SH-SY5Y (cell line): ENCODE data around the gene CDH4.

Source experiments
- GATA2 ChIP-seq: IDR thresholded peaks from 2 replicates; pipeline ENCODE4 v1.6.1; 2011; ENCODE audit warnings: mild to moderate bottlenecking, low read depth, low read length
- GATA3 ChIP-seq: IDR thresholded peaks from 2 replicates; pipeline ENCODE4 v1.6.1; 2011; ENCODE audit warnings: low read depth, mild to moderate bottlenecking, low read length, moderate library complexity

DNA sequence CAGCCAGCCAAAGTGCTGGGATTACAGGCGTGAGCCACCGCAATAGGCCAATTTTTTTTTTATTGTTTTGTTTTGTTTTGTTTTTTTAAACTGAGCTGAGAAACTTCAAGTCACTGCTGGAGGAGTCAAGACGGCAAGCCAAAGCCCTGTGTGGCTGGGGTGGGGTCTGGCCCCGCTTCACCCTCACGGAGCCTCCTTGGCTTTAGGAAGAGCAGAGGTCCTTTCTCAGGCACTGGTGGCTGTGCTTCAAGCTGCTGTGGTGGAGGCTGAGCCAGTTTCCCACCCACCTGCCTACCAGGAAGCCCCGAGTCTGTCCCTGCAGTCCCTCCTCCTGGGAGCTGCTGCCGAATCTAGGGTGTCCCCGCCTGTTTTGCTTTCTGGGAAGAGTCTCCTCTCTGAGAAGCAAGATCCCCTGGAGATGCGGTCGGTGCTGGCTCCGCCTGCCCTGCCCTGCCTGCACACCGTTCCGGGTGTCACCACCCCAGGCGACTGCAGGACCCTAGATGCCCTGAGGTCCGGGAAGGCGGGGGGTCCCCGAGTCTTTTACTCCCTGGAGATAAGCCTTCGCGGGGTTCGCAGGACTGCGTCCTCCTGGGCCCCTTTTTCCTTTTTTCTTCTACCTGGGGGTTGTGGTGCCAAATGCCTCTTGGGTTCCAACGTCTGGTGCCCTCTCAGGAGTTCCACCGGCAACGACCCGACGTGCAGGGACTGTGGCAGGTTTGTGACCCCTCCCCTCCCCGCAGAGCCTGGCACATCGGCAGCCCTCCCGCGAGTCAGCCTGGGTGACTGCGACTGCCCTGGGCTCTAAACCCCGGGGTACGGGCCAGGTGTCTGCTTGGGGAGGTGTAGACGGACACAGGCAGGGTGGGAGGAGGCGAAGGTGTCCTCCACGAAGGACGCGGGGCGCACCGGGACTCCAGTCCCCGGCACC is 712.9 kb downstream of the CDH4 start:
- TF ChIP-seq GATA2 (no peak), GATA3 (no peak)
